Gastroesophageal sphincter (tissue), 3 donors: Measurements from ENCODE around the gene NUP188.

Experiments
- CTCF ChIP-seq, 4 experiments: fragments of 200-600 bp in 2 of 4; fragments of 450-650 bp in 2 of 4; sonication (generic) in 1 of 4; IDR thresholded peaks; one replicate each; pipeline ENCODE4 v1.5.1; 2017 to 2019; ENCODE audit warnings: antibody characterized with exemption in 4 of 4, mild to moderate bottlenecking in 2 of 4, moderate library complexity in 2 of 4
- EP300 ChIP-seq: sonication (generic); formaldehyde crosslinking; IDR thresholded peaks from one replicate; pipeline ENCODE4 v1.6.1; 2017; ENCODE audit warnings: antibody characterized with exemption, mild to moderate bottlenecking
- POLR2A ChIP-seq, 2 donors: fragments of 450-650 bp; IDR thresholded peaks; one replicate each; pipeline ENCODE4 v1.6.1; 2017; ENCODE audit warnings: antibody characterized with exemption in 2 of 2, mild to moderate bottlenecking in 2 of 2, moderate library complexity in 1 of 2
- POLR2AphosphoS5 ChIP-seq: sonication (generic); formaldehyde crosslinking; IDR thresholded peaks from one replicate; pipeline ENCODE4 v1.6.1; 2017; ENCODE audit warnings: antibody characterized with exemption

DNA sequence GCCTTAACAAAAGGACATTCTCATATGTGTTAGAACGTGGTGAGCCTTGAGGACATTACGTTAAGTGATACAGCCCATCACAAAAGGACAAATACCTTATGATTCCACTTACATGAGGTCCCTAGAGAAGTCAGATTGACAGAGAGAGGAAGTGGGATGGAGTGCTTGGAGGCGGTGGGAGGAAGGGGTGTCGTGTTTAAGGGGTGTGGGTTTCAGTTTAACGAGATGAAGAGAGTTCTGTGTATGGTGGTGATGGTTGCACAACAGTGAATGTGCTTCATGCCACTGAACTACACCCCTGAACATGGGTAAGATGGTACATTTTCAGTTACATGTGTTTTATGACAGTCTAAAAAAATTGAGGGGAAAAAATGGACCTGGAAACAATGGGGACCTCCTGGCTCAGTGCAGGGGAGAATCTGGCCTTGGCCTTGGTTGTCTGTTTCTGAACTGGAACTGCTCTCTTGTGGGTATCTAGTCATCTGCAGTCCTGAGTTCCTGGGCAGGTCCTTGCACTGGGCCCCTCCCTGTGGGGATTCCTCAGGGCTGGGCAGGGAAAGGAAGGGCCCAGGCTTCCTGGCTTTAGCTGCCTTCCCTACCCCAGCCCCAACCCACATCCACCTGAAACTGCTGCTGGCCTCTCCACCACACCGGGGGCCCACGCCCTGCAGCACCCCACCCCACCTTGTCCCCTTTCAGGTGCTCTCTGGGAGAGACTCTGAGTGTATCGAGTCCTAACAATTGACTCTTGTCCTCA is 47.8 kb upstream of the NUP188 start:
- TF ChIP-seq CTCF (IDR thresholded peaks at IDR 0.05) = no peak
- no peak for TF ChIP-seq POLR2A (IDR thresholded peaks at IDR 0.05)
- TF ChIP-seq EP300 = no peak
- no peak for TF ChIP-seq POLR2AphosphoS5
